Type B pancreatic cell (in vitro differentiated cells): Measurements from ENCODE around the gene FGF3. TPM values are rescaled to one million over a fixed set of nuclear protein-coding genes. Genes with fewer than 3 reads are reported as not detected.
"Not testable (repeated sequence)": the region's sequence is repeated elsewhere in the genome, so short reads cannot be mapped to it uniquely, and the experiment has no call there.

Experiments used
- DNase-seq: peaks from one replicate; pipeline ENCODE4 v3.0.0; 2021; ENCODE audit warnings: mixed read lengths; ENCODE audit not compliant: unreplicated experiment; ENCODE audit errors: extremely low spot score
- H3K27ac Mint-ChIP-seq: 2 replicates; pipeline ENCODE4 v1.8.0; 2021; ENCODE audit warnings: mild to moderate bottlenecking, mixed read lengths
- H3K27me3 Mint-ChIP-seq: 2 replicates; pipeline ENCODE4 v1.8.0; 2021; ENCODE audit warnings: mixed read lengths
- H3K36me3 Mint-ChIP-seq: 2 replicates; pipeline ENCODE4 v1.8.0; 2021; ENCODE audit warnings: mixed read lengths
- H3K4me1 Mint-ChIP-seq: one replicate; pipeline ENCODE4 v1.8.0; 2021; ENCODE audit warnings: mixed read lengths; ENCODE audit not compliant: unreplicated experiment
- H3K4me3 Mint-ChIP-seq: 2 replicates; pipeline ENCODE4 v1.8.0; 2021; ENCODE audit warnings: mild to moderate bottlenecking, mixed read lengths
- H3K9me3 Mint-ChIP-seq: 2 replicates; pipeline ENCODE4 v1.8.0; 2021; ENCODE audit warnings: mixed read lengths
- CTCF ChIP-seq: fragments of 200-600 bp; sonication (generic); conservative IDR thresholded peaks from 2 replicates; pipeline ENCODE4 v1.5.0; 2021; ENCODE audit warnings: antibody characterized with exemption, mild to moderate bottlenecking
- total RNA-seq: library from RNA; stranded (reverse); gene quantifications from 2 replicates; pipeline ENCODE4 v1.2.1, GENCODE V29; 2021; ENCODE audit warnings: low replicate concordance

Gene FGF3
- total RNA-seq, 1 donor from 2014 or later = not detected

GRCh38 chr11:69774354-69775162 lies 44.7 kb downstream of the FGF3 start:
- peaks cover 80% of the 10 kb centered on the region for H3K27me3 Mint-ChIP-seq
- peaks cover 1% of the 10 kb centered on the region for H3K9me3 Mint-ChIP-seq
- no peak for TF ChIP-seq CTCF
- H3K4me1 Mint-ChIP-seq = no peaks in the 10 kb centered on the region
- no peak overlapping the region for H3K27ac Mint-ChIP-seq
- no peaks in the 10 kb centered on the region for H3K36me3 Mint-ChIP-seq
- H3K4me3 Mint-ChIP-seq = no peak overlapping the region
- no peak for DNase-seq

GRCh38 chr11:69773626-69774353 lies 45.4 kb downstream of the FGF3 start:
- H3K4me1 Mint-ChIP-seq = no peaks in the 10 kb centered on the region
- DNase-seq = no peak
- no peak overlapping the region for H3K4me3 Mint-ChIP-seq

GRCh38 chr11:69771466-69771865 lies 47.8 kb downstream of the FGF3 start:
- H3K27me3 Mint-ChIP-seq = peaks cover 78% of the 10 kb centered on the region
- no peaks in the 10 kb centered on the region for H3K4me1 Mint-ChIP-seq
- TF ChIP-seq CTCF = no peak
- H3K27ac Mint-ChIP-seq = no peak overlapping the region
- H3K9me3 Mint-ChIP-seq = peaks cover 4% of the 10 kb centered on the region
- H3K36me3 Mint-ChIP-seq = no peaks in the 10 kb centered on the region
- H3K4me3 Mint-ChIP-seq = no peak overlapping the region
- no peak for DNase-seq

More at GRCh38 chr11:69773626-69774353, 45.4 kb downstream of the FGF3 start:
- TF ChIP-seq CTCF = no peak
- peaks cover 84% of the 10 kb centered on the region for H3K27me3 Mint-ChIP-seq
- H3K27ac Mint-ChIP-seq = no peak overlapping the region
- no peaks in the 10 kb centered on the region for H3K36me3 Mint-ChIP-seq
- peaks cover 4% of the 10 kb centered on the region for H3K9me3 Mint-ChIP-seq

GRCh38 chr11:69770540-69770939 lies 48.7 kb downstream of the FGF3 start:
- H3K27me3 Mint-ChIP-seq = peaks cover 77% of the 10 kb centered on the region
- no peak overlapping the region for H3K27ac Mint-ChIP-seq

DNA sequence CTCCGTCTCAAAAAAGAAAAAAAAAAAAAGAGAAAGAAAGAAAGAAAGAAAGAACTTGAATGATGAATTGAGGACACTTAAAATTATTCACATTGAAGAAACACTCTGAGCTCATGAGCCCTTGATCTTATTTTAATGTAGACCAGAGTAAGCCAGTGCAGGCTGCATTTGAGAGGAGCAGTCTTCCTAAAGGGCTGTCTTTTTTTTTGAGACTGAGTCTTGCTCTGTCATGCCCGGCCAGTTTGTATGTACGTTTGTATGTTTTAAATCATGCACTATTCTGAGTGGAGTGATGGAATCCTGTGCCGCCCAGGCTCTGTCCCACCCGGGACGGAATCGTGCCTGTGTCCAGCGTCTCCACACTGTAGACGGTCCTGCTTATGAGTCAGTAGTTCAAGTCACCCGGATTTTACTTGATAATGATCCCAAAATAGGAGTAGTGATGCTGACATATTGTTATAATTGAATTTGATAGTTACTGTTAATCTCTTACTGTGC lies 53.7 kb downstream of the FGF3 start:
- no peak overlapping the region for H3K27ac Mint-ChIP-seq
- H3K4me1 Mint-ChIP-seq = no peaks in the 10 kb centered on the region
- peaks cover 4% of the 10 kb centered on the region for H3K9me3 Mint-ChIP-seq

More at GRCh38 chr11:69770540-69770939, 48.7 kb downstream of the FGF3 start:
- H3K36me3 Mint-ChIP-seq = no peaks in the 10 kb centered on the region
- H3K4me1 Mint-ChIP-seq = no peaks in the 10 kb centered on the region
- DNase-seq = no peak
- TF ChIP-seq CTCF = no peak
- H3K9me3 Mint-ChIP-seq = peaks cover 4% of the 10 kb centered on the region
- H3K4me3 Mint-ChIP-seq = no peak overlapping the region

GRCh38 chr11:69764918-69765317 lies 54.3 kb downstream of the FGF3 start:
- H3K4me1 Mint-ChIP-seq, DNase-seq, H3K27ac Mint-ChIP-seq, H3K9me3 Mint-ChIP-seq, H3K4me3 Mint-ChIP-seq, H3K36me3 Mint-ChIP-seq: not testable (repeated sequence)
- H3K27me3 Mint-ChIP-seq = peaks cover 44% of the 10 kb centered on the region

More for the DNA sequence above, 53.7 kb downstream of the FGF3 start:
- no peaks in the 10 kb centered on the region for H3K36me3 Mint-ChIP-seq
- DNase-seq = no peak
- no peak for TF ChIP-seq CTCF
- peaks cover 49% of the 10 kb centered on the region for H3K27me3 Mint-ChIP-seq
- no peak overlapping the region for H3K4me3 Mint-ChIP-seq
